HCEC 1CT (cell line): Measurements from ENCODE around the gene EME2.
A peak's percentile ranks its signal among the peaks of the same experiment; 100 is the strongest.
"Not testable (repeated sequence)": the region's sequence is repeated elsewhere in the genome, so short reads cannot be mapped to it uniquely, and the experiment has no call there.

Experiments
- DNase-seq: peaks from one replicate; pipeline ENCODE4 v3.0.0-alpha.2; 2017

Gene EME2

GRCh38 chr16:1792836-1793577 is 20.4 kb downstream of the EME2 start:
- DNase-seq: no peak

DNA sequence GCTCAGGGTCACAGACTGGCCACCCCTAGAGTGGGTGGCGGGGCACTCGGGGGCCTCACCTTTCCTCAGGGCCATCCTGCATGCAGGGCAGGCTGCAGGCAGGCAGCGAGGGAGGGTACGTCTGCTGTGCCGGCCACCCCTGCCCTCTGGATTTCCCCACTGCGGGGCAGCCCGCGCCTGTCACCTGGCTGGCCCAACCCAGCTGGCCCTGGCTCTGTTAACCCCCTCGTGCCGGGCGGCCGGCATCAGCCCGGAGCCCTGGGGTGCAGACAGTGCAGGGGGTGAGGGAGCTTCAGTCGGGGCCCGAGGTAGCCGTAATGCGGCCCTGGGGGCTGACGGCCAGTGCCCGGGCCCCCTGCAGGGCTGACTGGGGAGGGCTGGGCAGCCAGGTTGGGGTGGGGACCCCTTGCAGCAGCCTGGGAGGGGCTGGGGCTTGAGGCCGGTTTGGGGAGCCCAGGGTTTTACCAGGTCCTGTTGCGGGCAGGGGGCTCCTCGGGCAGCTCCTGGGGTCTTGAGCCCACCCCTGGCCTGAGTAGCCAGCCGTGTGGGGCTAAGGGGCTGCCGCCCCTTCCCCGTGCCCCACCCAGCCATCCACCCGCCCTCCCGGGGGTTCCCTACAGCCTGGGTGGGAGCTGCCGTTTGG is 21.1 kb downstream of the EME2 start, which contains the start of gene IGFALS:
Gene IGFALS (minus strand): TSS at position 128 of the 643 bp plus-strand sequence. CDS start 53 bp downstream, at position 75.
- no peak for DNase-seq

GRCh38 chr16:1794221-1794871 is 21.7 kb downstream of the EME2 start:
- no peak for DNase-seq

- DNase-seq: no peak
Measured at GRCh38 chr16:1794908-1795666, 22.5 kb downstream of the EME2 start.

- not testable (repeated sequence) for DNase-seq
Measured at GRCh38 chr16:1799263-1799662, 26.7 kb downstream of the EME2 start.

DNA sequence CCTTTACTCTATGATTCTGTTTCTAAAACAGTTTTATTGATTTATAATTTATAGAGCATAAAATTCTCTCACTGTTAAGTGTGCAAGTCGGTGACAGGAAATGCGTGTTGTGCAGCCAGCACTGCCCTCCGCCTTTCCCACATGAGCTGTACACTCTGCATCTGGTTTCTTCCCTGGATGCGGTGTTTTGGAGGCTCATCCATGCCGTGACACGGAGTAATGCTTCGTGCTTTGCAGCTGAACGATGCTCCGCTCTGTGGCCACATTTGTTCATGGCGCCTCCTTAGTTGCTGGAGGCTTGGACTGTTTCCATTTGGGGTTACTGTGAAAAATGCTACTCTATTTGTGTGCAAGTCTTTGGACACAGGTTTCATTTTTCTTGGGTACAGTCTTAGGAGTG is 28.1 kb downstream of the EME2 start:
- no peak for DNase-seq

DNA sequence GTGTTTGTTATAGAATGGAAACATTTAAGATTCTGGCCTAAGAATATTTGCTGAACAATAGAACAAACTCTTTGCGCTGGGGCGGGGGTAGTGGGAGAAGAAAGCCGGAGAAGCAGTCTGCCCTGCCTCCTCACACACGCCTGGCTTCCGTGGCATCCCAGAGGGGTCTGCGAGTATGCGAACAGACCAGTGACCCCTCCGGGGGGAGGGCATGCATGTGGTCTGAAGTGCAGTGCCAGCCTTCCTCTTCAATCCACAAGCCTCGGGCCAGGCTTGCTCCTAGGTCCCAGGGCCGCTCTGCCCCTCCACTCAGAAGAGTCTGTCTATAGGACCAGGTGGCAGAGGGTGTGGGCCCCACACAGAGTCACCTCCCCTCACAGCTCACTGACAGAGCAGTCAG is 35.0 kb downstream of the EME2 start:
- no peak for DNase-seq

DNA sequence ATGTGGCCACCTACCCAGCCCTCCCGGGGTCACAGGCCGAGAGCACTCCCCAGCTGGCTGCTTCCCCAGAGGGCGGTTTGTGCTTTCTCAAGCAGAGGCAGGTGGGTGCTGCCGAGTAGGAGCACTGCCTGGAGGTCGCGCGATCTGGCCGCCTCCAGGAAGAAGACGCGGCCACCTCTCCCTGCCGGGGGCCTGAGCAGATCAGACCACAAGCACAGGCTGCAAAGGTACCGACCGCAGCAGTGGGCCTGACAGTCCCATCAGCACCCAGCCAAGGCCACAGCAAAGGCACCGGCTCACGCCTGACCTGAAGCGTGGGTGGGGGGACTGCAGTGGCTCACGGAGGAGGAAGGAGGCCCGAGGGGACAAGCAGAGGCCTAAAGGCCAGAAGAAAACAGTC is 36.1 kb downstream of the EME2 start:
- no peak for DNase-seq

DNA sequence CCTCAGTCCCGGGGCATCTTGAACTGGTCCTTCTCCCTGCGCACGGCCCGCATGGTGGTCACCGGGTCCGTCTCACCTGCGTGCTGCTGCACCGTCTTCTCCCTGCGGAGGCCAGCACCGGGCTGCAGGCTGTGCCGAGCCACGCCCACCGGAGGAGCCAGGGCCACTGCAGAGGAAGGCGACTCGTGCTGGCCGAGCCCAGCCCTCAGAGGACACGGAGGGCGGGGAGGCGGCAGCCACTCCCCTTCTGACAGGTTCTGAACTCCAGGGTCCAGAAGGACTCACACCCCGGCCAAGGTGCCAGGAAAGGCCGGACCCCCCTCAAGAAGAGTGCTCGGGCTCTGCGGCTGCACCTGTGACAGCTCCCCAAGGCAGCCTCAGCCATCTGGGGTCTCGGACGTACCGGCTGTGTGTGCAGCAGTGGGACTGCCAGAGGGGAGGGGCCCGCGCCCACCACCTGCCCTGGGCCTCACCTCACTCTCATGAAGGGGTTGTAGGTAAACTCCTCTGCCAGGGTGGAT is 36.7 kb downstream of the EME2 start:
- DNase-seq: no peak

DNA sequence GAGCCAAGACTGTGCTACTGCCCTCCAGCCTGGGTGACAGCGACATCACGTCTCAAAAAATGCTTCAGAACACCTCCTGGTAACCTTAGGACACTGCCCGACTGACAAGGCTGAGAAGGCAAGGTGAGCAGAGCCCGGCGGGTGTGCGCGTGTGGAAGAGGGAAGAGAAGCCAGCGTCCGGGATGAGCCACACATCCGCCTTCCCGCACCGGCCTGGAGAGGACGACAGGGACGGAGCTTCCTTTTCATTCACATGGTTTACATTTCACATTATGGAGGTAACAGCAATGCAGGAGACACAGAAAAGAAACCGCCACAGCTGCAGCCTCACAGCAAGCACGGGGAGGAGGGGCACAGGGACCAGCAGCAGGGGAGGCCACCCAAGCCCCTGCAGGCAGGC is 37.5 kb downstream of the EME2 start:
- no peak for DNase-seq

DNA sequence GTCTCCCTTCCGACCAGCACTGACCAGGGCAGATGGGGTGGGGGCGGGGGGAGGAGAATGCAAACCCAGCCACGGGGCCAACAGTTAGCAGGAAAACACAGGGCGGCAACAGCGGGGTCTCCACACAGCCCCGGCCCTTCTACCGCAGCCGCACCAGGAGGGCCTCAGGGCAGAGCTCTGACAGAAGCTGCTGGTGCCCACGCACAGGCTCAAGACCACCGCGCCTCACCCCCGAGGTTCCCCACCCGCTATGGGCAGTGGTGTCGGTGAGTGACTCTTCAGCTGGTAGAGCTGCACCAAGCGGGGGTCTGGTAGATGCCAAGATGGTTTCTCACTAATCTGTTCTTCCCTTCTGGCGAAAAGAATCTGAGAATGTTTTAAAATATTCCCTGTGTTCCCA is 37.9 kb downstream of the EME2 start:
- no peak for DNase-seq

DNA sequence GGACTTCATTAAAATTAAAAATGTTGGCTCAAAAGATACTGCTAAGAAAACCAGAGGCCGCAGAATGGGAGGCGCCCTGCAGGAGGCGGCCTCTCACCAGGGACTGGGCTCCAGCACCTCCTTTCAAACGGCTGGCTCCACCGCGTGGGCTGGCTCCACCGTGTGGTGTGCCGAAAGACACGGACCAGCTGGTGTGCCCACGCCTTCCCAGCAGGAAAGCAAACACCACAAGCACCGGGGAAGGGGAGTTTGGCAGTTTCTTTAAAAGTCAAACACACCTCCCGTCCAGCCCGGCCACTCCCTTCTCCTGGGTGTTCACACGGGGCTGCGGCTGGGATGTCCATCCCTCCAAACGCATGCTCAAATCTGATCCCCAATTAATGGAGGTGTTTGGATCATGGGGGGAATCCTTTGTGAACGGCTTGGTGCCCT is 40.1 kb downstream of the EME2 start:
- peak; percentile 63 for DNase-seq

- no peak for DNase-seq
Measured at GRCh38 chr16:1815461-1815860, 42.9 kb downstream of the EME2 start.

GRCh38 chr16:1816396-1817275 is 44.0 kb downstream of the EME2 start:
- DNase-seq: no peak

GRCh38 chr16:1817276-1817589 is 44.6 kb downstream of the EME2 start:
- DNase-seq: no peak

DNA sequence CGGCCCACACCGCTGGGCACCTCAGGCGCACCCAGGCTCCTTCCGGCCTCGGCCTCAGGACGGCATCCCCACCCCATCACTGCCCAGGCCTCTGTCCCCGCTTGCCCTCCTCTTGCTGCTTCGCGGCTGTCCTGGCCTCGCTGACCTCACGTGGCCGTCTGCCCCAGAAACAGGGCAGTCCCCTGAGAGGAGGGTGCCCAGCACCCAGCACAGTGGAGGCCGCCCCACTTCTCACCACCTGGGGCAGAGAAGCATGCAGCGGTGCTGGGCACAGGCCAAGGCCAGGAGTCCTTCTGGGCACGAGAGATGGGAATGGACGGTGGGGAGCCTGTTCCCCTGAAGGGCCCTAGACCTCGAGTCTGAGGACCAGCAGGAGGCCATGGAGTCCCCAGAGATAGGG is 45.1 kb downstream of the EME2 start:
- no peak for DNase-seq

GRCh38 chr16:1818204-1818872 is 45.7 kb downstream of the EME2 start:
- no peak for DNase-seq

- DNase-seq: no peak
Measured at GRCh38 chr16:1818873-1819525, 46.4 kb downstream of the EME2 start.

DNA sequence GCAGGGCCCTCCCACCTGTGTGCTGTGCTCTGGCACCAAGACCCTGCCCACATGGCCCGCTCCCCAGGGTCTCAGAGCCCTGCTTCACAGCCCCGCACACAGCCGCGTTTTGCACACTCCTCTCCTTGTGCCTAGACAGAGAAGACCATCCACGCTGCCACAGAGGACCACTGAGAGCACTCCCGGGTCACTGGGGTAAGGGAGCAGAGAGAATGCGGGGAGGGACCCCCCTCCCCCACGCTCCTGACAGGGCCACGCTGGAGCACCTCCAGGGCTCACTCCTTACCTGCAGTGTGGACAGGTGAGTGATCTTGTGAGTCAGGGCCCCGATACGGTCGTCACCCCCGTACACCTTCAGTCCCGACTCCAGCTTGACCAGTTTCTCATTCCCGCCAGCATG is 47.0 kb downstream of the EME2 start:
- no peak for DNase-seq

DNA sequence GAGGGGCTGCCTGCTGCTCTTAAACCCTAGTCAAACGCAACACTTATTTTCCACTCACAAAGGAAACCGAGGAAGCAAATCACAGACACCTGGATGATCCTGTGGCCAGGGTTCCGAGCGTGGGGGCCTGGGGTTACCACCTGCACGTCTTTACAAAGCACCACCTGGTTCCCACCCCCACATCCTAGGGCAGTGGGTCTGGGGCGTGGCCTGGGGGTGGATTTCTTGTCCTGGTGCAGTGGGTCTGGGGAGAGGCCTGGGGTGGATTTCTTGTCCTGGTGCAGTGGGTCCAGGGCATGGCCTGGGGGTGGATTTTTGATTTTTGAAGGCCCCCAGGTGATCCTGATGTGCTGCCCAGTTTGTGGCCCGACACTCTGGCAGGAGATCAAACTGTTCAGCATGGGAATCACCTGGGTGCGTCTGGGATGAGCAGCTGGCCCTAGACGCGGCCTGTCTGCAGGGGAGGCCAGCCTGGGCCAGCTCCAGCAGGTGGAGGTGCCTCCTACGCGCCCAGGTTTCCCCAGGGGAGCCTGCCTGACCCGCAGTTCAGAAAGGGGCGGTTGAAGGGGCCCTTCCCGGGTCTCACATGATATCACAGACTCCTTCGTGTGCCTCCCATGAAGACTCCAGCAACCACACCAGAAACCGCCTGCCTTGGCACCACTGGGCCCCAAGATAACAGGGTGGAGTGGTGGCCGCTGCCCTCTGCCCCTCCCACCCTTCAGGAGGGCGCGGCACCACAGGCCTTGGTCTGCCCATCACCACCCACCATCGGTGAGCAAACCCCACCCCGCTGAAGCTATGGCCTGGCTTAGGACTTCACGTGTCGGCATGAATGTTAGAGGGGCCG is 47.7 kb downstream of the EME2 start:
- no peak for DNase-seq
